H1 (cell line): ENCODE measurements around the gene PEAK1. TPM values are rescaled to one million over a fixed set of nuclear protein-coding genes. Genes with fewer than 3 reads are reported as not detected.

ENCODE experiments used
- ASH2L ChIP-seq: fragments of 200-600, 300-600 bp; sonication (generic); IDR thresholded peaks from one replicate; pipeline ENCODE4 v1.7.1; 2017; ENCODE audit warnings: low read length
- BCL11A ChIP-seq, 2 experiments: IDR thresholded peaks; one replicate each; pipeline ENCODE4 v1.6.1; 2011; ENCODE audit warnings: low read depth in 2 of 2, low read length in 2 of 2, mild to moderate bottlenecking in 2 of 2
- E2F6 ChIP-seq: IDR thresholded peaks from 2 replicates; pipeline ENCODE4 v1.6.1; 2012; ENCODE audit warnings: inconsistent platforms
- EZH2 ChIP-seq: fragments of 200-600 bp; sonication (generic); IDR thresholded peaks from 2 replicates; pipeline ENCODE4 v1.7.1; 2012; ENCODE audit warnings: low read depth, mild to moderate bottlenecking, moderate library complexity, low read length, inconsistent platforms; ENCODE audit not compliant: severe bottlenecking
- FOSL1 ChIP-seq: IDR thresholded peaks from 2 replicates; pipeline ENCODE4 v1.6.1; 2011; ENCODE audit warnings: mild to moderate bottlenecking, low read depth, low read length, moderate library complexity; ENCODE audit not compliant: insufficient read depth
- HDAC6 ChIP-seq: IDR thresholded peaks from one replicate; pipeline ENCODE4 v1.7.1; 2012; ENCODE audit warnings: low read depth, mild to moderate bottlenecking, inconsistent platforms, low read length, moderate library complexity
- PHF8 ChIP-seq: fragments of 200-600 bp; sonication (generic); conservative IDR thresholded peaks from 2 replicates; pipeline ENCODE4 v1.7.1; 2012; ENCODE audit warnings: low read depth, mild to moderate bottlenecking, inconsistent platforms, low read length, moderate library complexity
- RAD21 ChIP-seq, 2 experiments: IDR thresholded peaks in 1 of 2; conservative IDR thresholded peaks in 1 of 2; 2 replicates each; pipeline ENCODE4 v1.6.1; 2011; ENCODE audit warnings: low read depth in 2 of 2, low read length in 2 of 2, improper control_type of control experiment in 1 of 2, inconsistent platforms in 1 of 2, mild to moderate bottlenecking in 1 of 2, moderate library complexity in 1 of 2
- SP4 ChIP-seq: IDR thresholded peaks from 2 replicates; pipeline ENCODE4 v1.6.1; 2012; ENCODE audit warnings: low read length, inconsistent platforms
- ZNF274 ChIP-seq: IDR thresholded peaks from 2 replicates; pipeline ENCODE4 v1.7.0; 2012; ENCODE audit warnings: low read length, borderline replicate concordance; ENCODE audit errors: extremely low read depth
- polyA plus RNA-seq, 7 experiments: library from polyadenylated mRNA; depleted of rRNA in 3 of 7; stranded (reverse) in 5 of 7; unstranded in 2 of 7; fragments of >200 nt in 5 of 7; fragments of 200-250 nt in 2 of 7; gene quantifications; 1 replicate in 5 of 7; 2 replicates in 1 of 7; 4 replicates in 1 of 7; pipeline versions ENCODE4 v1.2.1 to v1.2.3, GENCODE V29; 2011 to 2013; ENCODE audit warnings: missing spikeins in 2 of 7, mixed read lengths in 2 of 7
- total RNA-seq: library from RNA; stranded (reverse); fragmentation: NEBNext Ultra II Directional; extraction: Animal tissue kit (Norgen Biotek cat#: 25700); gene quantifications from 2 replicates; pipeline ENCODE4 v1.2.1, GENCODE V29; 2021

PEAK1 gene
- total and polyA plus RNA-seq, 2 of the 8 experiments (the other 6 are each of a cell fraction or from before 2014, with no cell fraction given) = 8.8 to 44.8 TPM

DNA sequence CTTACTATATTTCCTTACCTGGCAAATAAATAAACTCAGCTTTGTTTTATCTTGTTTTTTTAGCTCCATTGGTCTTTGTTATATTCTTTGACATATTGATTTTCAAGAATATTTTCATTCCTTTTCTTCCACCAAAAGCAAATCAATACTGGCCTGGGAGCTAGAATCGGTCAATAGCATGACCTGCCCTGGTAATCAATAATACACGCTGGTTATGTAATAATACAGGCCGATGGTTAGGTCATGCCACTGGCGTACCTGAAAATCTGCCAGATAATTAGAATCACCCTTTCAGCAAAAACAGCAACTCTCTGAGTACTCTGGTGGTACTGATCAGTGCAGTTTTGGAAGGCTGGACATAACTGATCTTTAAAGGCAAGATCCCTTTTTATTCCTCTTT, 39.9 kb downstream of the PEAK1 start (continued):
- no peak for TF ChIP-seq E2F6
- no peak for TF ChIP-seq ASH2L
- no peak for TF ChIP-seq FOSL1
- TF ChIP-seq HDAC6 = no peak
- no peak for TF ChIP-seq SP4
- TF ChIP-seq PHF8 = no peak
- no peak for TF ChIP-seq ZNF274
- TF ChIP-seq BCL11A (IDR thresholded peaks at IDR 0.05; ENCODE audit: low read depth in 2 of 2, low read length in 2 of 2) = no peak
- TF ChIP-seq EZH2 = no peak
- no peak for TF ChIP-seq RAD21 (IDR thresholded peaks at IDR 0.05 in 1 of 2, conservative IDR thresholded peaks at IDR 0.05 in 1 of 2; ENCODE audit: low read depth in 2 of 2, low read length in 2 of 2)
